ENCODE results near the gene CYBA. TPM values are rescaled to one million over a fixed set of nuclear protein-coding genes. Genes with fewer than 3 reads are reported as not detected.

CYBA gene
- total and polyA plus RNA-seq, 9 of the 15 experiments (the other 6 are each of a cell fraction or from before 2014, with no cell fraction given): 0.34 to 683 (median 93.0) TPM

GRCh38 chr16:88688013-88688778 is 37.3 kb upstream of the CYBA start (continued):
- no peak for TF ChIP-seq ZNF184 (CRISPR knock-in tag; IDR thresholded peaks at IDR 0.05)
- TF ChIP-seq TRIM25 (IDR thresholded peaks at IDR 0.05; ENCODE audit: borderline replicate concordance): no peak; the same call in 1 of the 2 replicates
- no peak for TF ChIP-seq CUX1 (CRISPR knock-in tag; IDR thresholded peaks at IDR 0.05)
- no peak for TF ChIP-seq THAP12 (CRISPR knock-in tag; IDR thresholded peaks at IDR 0.05)
- no peak for TF ChIP-seq HBP1 (CRISPR knock-in tag; IDR thresholded peaks at IDR 0.05)
- TF ChIP-seq XRCC5 (IDR thresholded peaks at IDR 0.05; ENCODE audit: low read depth, low read length): peak; percentile 71; the same call in 1 of the 2 replicates
- no peak for TF ChIP-seq ZNF830 (CRISPR knock-in tag; IDR thresholded peaks at IDR 0.05)
- TF ChIP-seq RAD51 (IDR thresholded peaks at IDR 0.05; ENCODE audit: borderline replicate concordance, low read depth): no peak
- no peak; the same call in 1 of the 2 replicates for TF ChIP-seq DMBX1 (CRISPR knock-in tag; IDR thresholded peaks at IDR 0.05; ENCODE audit: borderline replicate concordance)
- TF ChIP-seq PYGO2 (tag; IDR thresholded peaks at IDR 0.05): no peak
- no peak for TF ChIP-seq FOS (IDR thresholded peaks at IDR 0.05; ENCODE audit: extremely low read depth, insufficient read length)
- no peak for TF ChIP-seq SRSF1 (IDR thresholded peaks at IDR 0.05; ENCODE audit: low read depth, low read length)
- no peak for TF ChIP-seq NFIX (CRISPR knock-in tag; IDR thresholded peaks at IDR 0.05; ENCODE audit: low read depth)
- TF ChIP-seq TOE1 (IDR thresholded peaks at IDR 0.05; ENCODE audit: borderline replicate concordance): peak; percentile 80
- no peak for TF ChIP-seq TOE1 (CRISPR knock-in tag; IDR thresholded peaks at IDR 0.05; ENCODE audit: borderline replicate concordance, low read depth)
- no peak for TF ChIP-seq ADNP (tag; IDR thresholded peaks at IDR 0.05)
